GM23338 (cell line): ENCODE results near the gene CHD1.

Experiments
- CREB1 ChIP-seq: fragments of 250-450 bp; sonication (Bioruptor Pico); IDR thresholded peaks from 2 replicates; pipeline ENCODE4 v1.5.0; 2020; ENCODE audit warnings: low read depth, mild to moderate bottlenecking, moderate library complexity
- CTCF ChIP-seq, 2 experiments: fragments of 200-600 bp in 1 of 2; sonication (generic) in 1 of 2; conservative IDR thresholded peaks; 2 replicates each; pipeline versions ENCODE4 v1.5.1 to v1.6.1; 2016 to 2017; ENCODE audit warnings: antibody characterized with exemption in 2 of 2, low read depth in 2 of 2, mild to moderate bottlenecking in 2 of 2, moderate library complexity in 1 of 2
- EZH2 ChIP-seq: fragments of 200-600 bp; sonication (generic); IDR thresholded peaks from one replicate; pipeline ENCODE4 v1.8.0; 2017; ENCODE audit warnings: antibody characterized with exemption, mild to moderate bottlenecking, low read depth; ENCODE audit not compliant: unreplicated experiment
- EZH2phosphoT487 ChIP-seq: fragments of 200-600 bp; sonication (generic); IDR thresholded peaks from one replicate; pipeline ENCODE4 v1.8.1; 2018; ENCODE audit warnings: antibody characterized with exemption; ENCODE audit not compliant: unreplicated experiment
- JUNB ChIP-seq: IDR thresholded peaks from one replicate; pipeline ENCODE4 v1.6.1; 2016; ENCODE audit warnings: antibody characterized with exemption; ENCODE audit not compliant: unreplicated experiment
- NANOG ChIP-seq: IDR thresholded peaks from 2 replicates; pipeline ENCODE4 v1.6.1; 2016; ENCODE audit warnings: antibody characterized with exemption, borderline replicate concordance
- POLR2AphosphoS5 ChIP-seq: IDR thresholded peaks from 2 replicates; pipeline ENCODE4 v1.6.1; 2016; ENCODE audit warnings: antibody characterized with exemption, low read depth
- STAT1 ChIP-seq: IDR thresholded peaks from one replicate; pipeline ENCODE4 v1.6.1; 2016; ENCODE audit warnings: antibody characterized with exemption; ENCODE audit not compliant: unreplicated experiment
- ZNF114 ChIP-seq: fragments of 250-450 bp; sonication (Bioruptor Pico); IDR thresholded peaks from 2 replicates; pipeline ENCODE4 v1.5.0; 2020; ENCODE audit warnings: mild to moderate bottlenecking, moderate library complexity
- ZNF331 ChIP-seq: fragments of 250-450 bp; sonication (Bioruptor Pico); IDR thresholded peaks from 2 replicates; pipeline ENCODE4 v1.5.0; 2020; ENCODE audit warnings: low read depth, mild to moderate bottlenecking, moderate library complexity
- TF ChIP-seq, protein P1 (sequence below): IDR thresholded peaks from one replicate; pipeline ENCODE4 v1.6.1; 2018; ENCODE audit warnings: antibody characterized with exemption; ENCODE audit not compliant: unreplicated experiment

- TF ChIP-seq CTCF (conservative IDR thresholded peaks at IDR 0.05; ENCODE audit: low read depth in 2 of 2) (no peak), POLR2AphosphoS5 (no peak; the same call in 1 of the 2 replicates), EZH2 (no peak), EZH2phosphoT487 (no peak), CREB1 (CRISPR knock-in tag) (no peak), NANOG (no peak), ZNF114 (CRISPR knock-in tag) (no peak), ZNF331 (no peak), JUNB (no peak), STAT1 (no peak)
- TF ChIP-seq, protein P1, sequence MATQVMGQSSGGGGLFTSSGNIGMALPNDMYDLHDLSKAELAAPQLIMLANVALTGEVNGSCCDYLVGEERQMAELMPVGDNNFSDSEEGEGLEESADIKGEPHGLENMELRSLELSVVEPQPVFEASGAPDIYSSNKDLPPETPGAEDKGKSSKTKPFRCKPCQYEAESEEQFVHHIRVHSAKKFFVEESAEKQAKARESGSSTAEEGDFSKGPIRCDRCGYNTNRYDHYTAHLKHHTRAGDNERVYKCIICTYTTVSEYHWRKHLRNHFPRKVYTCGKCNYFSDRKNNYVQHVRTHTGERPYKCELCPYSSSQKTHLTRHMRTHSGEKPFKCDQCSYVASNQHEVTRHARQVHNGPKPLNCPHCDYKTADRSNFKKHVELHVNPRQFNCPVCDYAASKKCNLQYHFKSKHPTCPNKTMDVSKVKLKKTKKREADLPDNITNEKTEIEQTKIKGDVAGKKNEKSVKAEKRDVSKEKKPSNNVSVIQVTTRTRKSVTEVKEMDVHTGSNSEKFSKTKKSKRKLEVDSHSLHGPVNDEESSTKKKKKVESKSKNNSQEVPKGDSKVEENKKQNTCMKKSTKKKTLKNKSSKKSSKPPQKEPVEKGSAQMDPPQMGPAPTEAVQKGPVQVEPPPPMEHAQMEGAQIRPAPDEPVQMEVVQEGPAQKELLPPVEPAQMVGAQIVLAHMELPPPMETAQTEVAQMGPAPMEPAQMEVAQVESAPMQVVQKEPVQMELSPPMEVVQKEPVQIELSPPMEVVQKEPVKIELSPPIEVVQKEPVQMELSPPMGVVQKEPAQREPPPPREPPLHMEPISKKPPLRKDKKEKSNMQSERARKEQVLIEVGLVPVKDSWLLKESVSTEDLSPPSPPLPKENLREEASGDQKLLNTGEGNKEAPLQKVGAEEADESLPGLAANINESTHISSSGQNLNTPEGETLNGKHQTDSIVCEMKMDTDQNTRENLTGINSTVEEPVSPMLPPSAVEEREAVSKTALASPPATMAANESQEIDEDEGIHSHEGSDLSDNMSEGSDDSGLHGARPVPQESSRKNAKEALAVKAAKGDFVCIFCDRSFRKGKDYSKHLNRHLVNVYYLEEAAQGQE, result peak; percentile 25
Observed at GRCh38 chr5:98927989-98928872, 576 bp downstream of the CHD1 start.
